GM19463 (cell line): Measurements from ENCODE around the gene ANK3.
A peak's percentile ranks its signal among the peaks of the same experiment; 100 is the strongest.

Source experiments
- ATAC-seq: cut with Tn5 transposase; IDR thresholded peaks from one replicate; pipeline ENCODE4 v1.9.1; 2021; ENCODE audit warnings: mild to moderate bottlenecking, moderate library complexity; ENCODE audit not compliant: unreplicated experiment

ANK3 gene

GRCh38 chr10:60144099-60144498, 245.6 kb downstream of the ANK3 start:
- ATAC-seq: peak; percentile 41

DNA sequence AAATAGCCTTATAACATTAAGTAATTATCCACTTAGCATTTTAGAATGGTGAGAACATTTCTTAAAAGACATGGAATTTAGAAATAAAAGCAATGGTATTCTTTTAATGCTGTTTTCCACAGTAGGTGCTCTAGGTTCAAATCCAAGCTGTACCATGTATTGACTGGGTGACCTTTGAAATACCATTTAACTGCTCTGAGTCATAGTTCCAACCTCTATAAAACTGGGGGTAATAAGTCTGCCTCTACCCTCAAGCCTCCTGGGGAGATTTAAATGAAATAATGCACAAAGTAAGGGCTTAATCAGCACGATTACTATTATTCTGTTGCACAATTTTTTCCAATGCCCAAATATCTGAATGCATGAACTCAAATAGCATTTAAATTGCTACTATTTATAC, 246.9 kb downstream of the ANK3 start:
- no peak for ATAC-seq

GRCh38 chr10:60141896-60142559, 247.6 kb downstream of the ANK3 start:
- ATAC-seq: no peak

- ATAC-seq: no peak
These were observed 248.7 kb downstream of the ANK3 start for GRCh38 chr10:60140651-60141632.

GRCh38 chr10:60139798-60140566, 249.7 kb downstream of the ANK3 start:
- ATAC-seq: peak; percentile 31

DNA sequence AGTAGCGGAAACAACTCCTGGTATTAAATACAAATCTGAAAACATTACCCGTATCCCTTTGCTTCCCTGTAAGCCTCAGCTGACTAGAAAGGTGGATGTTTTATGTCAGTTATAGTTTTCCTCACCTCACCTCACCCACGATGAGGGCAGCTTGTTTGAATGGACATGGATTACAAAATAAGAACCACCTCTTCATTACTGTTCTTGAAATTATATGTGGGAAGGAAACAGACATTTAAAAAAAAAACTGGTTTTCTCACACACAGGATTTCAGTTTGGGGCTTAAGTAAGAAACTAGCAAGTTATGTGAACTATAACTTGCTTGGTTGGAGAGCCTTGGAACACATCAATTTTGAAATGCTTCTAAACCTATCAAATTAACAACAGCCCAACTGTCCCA, 250.4 kb downstream of the ANK3 start:
- ATAC-seq: no peak

- no peak for ATAC-seq
These were observed 250.8 kb downstream of the ANK3 start for GRCh38 chr10:60138842-60139241.

DNA sequence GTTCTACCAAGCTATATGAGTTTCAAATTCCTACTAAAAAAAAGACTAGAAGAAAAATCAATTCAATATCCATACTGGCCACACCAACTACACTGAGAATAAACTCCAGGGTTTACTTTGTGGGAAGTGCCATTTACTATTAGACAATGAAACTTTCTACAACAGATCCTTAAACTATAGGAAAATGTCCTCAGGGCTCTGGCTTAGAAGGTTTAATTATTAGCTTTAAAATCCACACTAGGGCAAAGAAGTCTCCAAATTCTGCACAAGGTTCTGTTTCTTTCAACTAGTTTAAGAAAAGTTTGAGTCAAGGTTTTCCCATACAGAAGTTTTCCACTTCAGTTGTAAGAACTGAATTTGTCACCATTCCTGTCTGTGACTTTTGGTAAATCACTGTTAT, 251.6 kb downstream of the ANK3 start:
- ATAC-seq: no peak

GRCh38 chr10:60137292-60137992, 252.2 kb downstream of the ANK3 start:
- ATAC-seq: no peak

- peak; percentile 36 for ATAC-seq
These were observed 254.7 kb downstream of the ANK3 start for GRCh38 chr10:60135020-60135419.

DNA sequence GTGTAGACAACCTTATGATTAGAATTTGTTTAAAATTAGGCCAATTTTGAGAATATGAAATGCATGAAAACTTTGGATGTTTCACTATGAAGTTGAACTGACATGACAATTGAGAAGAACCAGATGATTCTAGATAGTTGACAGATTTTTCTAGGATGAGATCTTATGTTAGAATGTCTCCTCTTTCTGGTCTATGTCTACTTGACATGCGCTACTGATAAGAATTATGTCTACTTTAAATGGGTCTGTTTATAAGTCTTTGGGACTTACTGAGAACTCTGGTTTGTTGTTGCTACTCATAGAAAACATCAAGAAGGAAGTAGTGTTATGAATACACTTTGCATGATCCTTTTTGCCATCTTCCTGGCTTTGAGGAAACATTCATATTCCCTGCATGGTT, 255.1 kb downstream of the ANK3 start:
- ATAC-seq: no peak

DNA sequence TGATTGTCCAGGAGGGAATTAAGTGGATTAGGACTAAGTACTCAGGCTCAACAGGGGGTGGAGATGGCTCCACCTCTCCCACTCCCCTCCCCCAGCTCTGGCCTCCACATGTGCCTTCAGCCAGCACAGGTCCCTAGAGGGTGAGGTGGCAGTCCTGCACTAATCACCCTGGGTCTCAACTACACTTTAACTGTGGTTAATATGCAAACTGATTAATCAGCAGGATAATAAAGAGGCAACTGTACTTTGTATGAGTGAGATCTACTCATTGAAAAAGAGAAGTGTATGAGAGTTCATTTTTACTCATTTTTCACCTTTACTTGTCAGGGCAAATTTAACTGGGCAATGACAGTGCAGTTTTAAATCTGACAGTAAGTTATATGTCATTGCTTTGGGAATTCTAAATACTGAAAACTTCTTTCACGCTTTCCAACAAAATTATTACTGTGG, 259.5 kb downstream of the ANK3 start:
- ATAC-seq: peak; percentile 91

DNA sequence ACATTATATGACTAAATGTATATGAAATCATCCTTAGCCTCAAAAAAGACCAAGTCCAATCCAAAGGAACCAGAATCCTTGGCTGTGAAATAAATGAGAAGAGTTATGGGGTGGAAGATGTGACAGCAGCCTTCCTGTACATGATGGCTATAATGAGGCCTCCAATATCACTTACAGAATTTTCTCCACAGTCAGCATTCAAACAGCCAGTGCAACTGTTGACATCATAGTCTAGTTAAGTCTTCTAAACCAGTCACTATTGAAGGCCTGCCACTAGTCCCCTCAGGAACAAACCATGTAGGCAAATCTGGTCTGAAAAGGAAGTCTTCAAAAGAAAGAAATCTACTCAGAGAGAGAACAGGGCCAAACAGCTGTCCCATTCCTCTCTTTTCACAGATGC, 263.8 kb downstream of the ANK3 start:
- ATAC-seq: no peak

- ATAC-seq: no peak
These were observed 265.1 kb downstream of the ANK3 start for GRCh38 chr10:60124536-60124935.

- ATAC-seq: no peak
These were observed 266.0 kb downstream of the ANK3 start for GRCh38 chr10:60123668-60124067.

- no peak for ATAC-seq
These were observed 266.5 kb downstream of the ANK3 start for GRCh38 chr10:60123172-60123571.

DNA sequence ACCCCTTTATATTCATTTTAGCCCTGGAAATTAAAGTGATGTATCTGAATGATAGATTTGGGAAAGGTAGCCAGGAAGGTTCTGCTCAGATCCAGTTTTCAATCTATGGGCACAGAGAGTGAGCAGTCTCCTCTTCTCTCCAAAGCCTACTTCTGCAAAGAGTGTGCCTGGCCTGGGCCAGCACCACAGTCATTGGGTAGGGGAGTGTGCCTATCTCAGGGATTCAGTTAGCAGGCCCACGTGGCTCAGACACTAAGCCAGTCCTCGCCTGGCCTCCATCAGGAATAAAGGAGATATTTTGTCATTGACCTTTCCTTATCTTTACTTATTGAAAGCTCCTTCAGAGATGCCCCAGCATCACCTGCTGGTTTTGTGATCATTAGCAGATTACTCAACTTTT, 267.5 kb downstream of the ANK3 start:
- ATAC-seq: no peak

DNA sequence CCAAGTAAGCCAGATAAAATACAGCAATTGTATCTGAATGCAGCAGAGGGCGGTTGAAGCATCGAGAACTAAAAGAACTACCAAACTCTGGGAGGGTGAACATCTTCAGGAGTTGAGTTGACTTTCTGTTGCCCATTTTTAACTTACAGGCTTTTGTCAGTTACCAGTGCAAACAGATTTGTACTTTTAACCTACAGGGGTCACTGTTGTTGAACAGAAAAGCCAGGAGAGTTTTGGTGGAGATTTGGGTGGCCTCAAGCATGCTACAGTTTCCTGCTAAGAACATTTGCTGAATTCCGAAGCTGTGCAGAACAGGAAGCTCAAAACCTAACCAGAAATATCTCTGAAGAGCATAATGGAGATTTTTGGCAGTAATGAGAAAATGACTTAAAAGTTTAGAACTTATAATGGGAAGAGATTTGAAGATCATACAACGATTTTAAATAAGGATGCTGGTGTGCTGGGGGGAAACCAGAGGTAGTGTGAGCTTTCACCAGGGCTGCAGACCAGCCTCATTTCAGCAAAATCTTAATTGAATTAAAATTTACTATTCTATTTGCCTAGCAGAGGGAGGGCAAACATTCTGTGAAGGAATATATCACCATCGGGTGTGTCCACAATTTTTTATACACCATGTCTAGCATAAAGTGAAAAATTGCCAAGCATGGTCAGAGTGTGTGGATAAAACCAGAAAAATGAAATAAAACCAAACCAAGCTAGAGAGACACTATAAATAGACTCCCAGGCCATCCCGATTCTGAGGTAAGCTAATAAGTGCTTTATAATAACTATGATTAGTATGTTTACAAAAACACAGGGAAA, 274.7 kb downstream of the ANK3 start:
- ATAC-seq: peak; percentile 92

DNA sequence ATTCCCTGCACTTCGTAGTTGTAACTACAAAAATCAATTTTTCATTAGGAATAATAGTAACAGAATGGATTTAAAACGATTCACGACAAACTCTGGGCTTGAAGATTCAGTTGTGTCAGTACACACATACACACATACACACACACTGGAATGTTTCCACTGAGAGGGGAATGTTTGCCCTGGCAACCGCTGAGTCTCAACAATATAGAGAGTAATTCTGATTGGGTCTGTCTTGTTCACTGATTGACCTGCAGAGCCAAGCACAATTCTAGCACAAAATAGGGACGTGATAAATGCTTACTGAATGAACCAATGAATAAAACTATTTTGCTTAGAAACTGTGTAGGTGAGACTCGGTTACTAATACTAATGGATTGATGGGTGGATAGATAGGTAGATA, 278.9 kb downstream of the ANK3 start:
- ATAC-seq: no peak
